Hepatocyte (in vitro differentiated cells): Measurements from ENCODE around the gene TBC1D8.

Experiments used
- EZH2 ChIP-seq: fragments of 200-600 bp; sonication (generic); IDR thresholded peaks from 2 replicates; pipeline ENCODE4 v1.6.1; 2016; ENCODE audit warnings: antibody characterized with exemption, mild to moderate bottlenecking, borderline replicate concordance
- EZH2phosphoT487 ChIP-seq: fragments of 200-600 bp; sonication (generic); IDR thresholded peaks from one replicate; pipeline ENCODE4 v1.6.1; 2018; ENCODE audit warnings: antibody characterized with exemption, mild to moderate bottlenecking, low read depth, moderate library complexity; ENCODE audit not compliant: unreplicated experiment, severe bottlenecking
- TF ChIP-seq, protein P1 (sequence below): fragments of 200-600 bp; sonication (generic); IDR thresholded peaks from 2 replicates; pipeline ENCODE4 v1.5.1; 2016; ENCODE audit warnings: antibody characterized with exemption, mild to moderate bottlenecking; ENCODE audit not compliant: poor library complexity

DNA sequence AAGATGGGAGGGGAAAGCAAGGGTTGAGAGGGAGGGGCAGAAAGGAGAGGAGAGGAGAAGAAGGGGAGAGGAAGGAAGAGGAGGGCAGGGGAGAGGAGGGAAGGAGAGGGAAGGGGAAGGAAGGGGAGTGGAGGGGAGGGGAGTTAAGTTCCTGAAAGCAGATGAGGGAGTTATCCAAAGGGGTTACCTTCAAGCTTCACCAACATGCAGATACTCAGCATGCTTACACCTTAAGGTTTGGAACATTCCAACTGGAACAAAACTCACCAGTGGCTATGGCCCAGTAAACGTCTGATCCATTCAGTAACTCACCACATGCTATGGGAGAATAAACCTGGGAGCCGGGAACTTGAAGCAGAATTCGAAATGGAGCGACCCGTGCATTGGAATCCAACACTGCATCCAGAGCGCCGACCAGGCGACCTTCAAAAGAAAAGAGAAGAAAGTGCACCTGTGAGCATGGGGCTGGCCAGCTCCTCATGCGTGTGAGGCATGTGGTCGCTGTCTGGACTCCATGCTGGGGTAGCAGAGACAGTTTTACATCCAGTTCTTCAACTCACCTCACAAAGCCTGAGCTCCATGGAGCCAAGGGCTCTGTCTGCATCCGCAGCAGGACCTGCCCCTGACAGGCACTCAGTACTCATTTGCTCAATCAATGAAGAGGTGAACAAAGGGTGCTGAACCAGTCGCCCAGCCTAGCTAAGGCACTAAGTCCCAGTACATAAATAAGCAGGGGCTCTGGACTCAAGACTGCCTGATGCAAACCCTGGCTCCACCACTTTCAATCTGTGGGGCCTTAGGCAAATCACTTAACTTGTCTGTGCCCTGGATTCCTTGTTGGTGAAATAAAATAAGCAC, 61.0 kb downstream of the TBC1D8 start:
- TF ChIP-seq, protein P1, sequence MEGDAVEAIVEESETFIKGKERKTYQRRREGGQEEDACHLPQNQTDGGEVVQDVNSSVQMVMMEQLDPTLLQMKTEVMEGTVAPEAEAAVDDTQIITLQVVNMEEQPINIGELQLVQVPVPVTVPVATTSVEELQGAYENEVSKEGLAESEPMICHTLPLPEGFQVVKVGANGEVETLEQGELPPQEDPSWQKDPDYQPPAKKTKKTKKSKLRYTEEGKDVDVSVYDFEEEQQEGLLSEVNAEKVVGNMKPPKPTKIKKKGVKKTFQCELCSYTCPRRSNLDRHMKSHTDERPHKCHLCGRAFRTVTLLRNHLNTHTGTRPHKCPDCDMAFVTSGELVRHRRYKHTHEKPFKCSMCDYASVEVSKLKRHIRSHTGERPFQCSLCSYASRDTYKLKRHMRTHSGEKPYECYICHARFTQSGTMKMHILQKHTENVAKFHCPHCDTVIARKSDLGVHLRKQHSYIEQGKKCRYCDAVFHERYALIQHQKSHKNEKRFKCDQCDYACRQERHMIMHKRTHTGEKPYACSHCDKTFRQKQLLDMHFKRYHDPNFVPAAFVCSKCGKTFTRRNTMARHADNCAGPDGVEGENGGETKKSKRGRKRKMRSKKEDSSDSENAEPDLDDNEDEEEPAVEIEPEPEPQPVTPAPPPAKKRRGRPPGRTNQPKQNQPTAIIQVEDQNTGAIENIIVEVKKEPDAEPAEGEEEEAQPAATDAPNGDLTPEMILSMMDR, result no peak
- no peak for TF ChIP-seq EZH2phosphoT487
- no peak for TF ChIP-seq EZH2
